ENCODE data around the gene RCAN2. TPM values are rescaled to one million over a fixed set of nuclear protein-coding genes. Genes with fewer than 3 reads are reported as not detected.

The RCAN2 gene
- total RNA-seq, 4 donors from 2014 or later, result 28.7 to 79.1 (median 36.3) TPM

DNA sequence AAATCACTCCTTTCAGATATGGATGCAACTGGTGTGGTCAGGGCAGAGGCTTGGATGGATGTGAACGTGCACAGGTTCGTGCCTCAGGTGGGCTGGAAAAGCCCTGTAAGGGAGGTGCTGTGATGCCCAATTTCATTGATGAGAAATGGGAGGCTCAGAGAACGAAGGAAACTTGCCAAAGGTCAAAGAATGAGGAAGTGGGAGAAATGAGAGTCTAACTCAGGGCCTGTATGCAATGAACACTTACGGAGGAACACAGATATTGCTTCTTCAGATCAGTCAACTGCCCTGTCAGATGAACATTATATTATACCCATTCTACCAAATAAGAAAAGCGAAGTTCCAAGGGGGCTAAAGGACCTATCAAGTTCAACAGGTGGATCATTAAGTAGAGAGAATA, 134.7 kb downstream of the RCAN2 start:
- intact Hi-C loops (cut with DNase I), result no loop called here
- H3K4me3 ChIP-seq, result no peak overlapping the region
- H3K27me3 ChIP-seq, result no peaks in the 10 kb centered on the region
- 90% methylated on average over 5 of the region's 5 CpGs for WGBS
- H3K4me1 ChIP-seq, result peaks cover 28 to 40% (median 33%) of the 10 kb centered on the region in 4 donors
- TF ChIP-seq, protein P1, sequence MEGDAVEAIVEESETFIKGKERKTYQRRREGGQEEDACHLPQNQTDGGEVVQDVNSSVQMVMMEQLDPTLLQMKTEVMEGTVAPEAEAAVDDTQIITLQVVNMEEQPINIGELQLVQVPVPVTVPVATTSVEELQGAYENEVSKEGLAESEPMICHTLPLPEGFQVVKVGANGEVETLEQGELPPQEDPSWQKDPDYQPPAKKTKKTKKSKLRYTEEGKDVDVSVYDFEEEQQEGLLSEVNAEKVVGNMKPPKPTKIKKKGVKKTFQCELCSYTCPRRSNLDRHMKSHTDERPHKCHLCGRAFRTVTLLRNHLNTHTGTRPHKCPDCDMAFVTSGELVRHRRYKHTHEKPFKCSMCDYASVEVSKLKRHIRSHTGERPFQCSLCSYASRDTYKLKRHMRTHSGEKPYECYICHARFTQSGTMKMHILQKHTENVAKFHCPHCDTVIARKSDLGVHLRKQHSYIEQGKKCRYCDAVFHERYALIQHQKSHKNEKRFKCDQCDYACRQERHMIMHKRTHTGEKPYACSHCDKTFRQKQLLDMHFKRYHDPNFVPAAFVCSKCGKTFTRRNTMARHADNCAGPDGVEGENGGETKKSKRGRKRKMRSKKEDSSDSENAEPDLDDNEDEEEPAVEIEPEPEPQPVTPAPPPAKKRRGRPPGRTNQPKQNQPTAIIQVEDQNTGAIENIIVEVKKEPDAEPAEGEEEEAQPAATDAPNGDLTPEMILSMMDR (IDR thresholded peaks at IDR 0.05), result no peak
- TF ChIP-seq POLR2AphosphoS5 (IDR thresholded peaks at IDR 0.05) (no peak), EP300 (IDR thresholded peaks at IDR 0.05) (no peak), POLR2A (IDR thresholded peaks at IDR 0.05; ENCODE audit: low read depth) (no peak)
- no peaks in the 10 kb centered on the region for H3K36me3 ChIP-seq
- H3K27ac ChIP-seq (replicated peaks in 1 of 4), result no peak overlapping the region
- DNase-seq (ENCODE audit: extremely low spot score), result no peak
- no peaks in the 10 kb centered on the region for H3K9me3 ChIP-seq

GRCh38 chr6:46353528-46353927, 137.7 kb downstream of the RCAN2 start:
- Histone ChIP-seq H3K4me1 (peaks cover 28 to 50% (median 36%) of the 10 kb centered on the region in 4 donors), H3K9me3 (no peaks in the 10 kb centered on the region), H3K27me3 (no peaks in the 10 kb centered on the region), H3K4me3 (no peak overlapping the region), H3K27ac (replicated peaks in 1 of 4) (no peak overlapping the region), H3K36me3 (no peaks in the 10 kb centered on the region)
- WGBS, result 27% methylated on average over 3 of the region's 3 CpGs
- no peak for DNase-seq (ENCODE audit: extremely low spot score)
- intact Hi-C loops (cut with DNase I), result no loop called here
- TF ChIP-seq POLR2AphosphoS5 (IDR thresholded peaks at IDR 0.05) (no peak), POLR2A (IDR thresholded peaks at IDR 0.05; ENCODE audit: low read depth) (no peak), EP300 (IDR thresholded peaks at IDR 0.05) (no peak)
- TF ChIP-seq, protein P1 (IDR thresholded peaks at IDR 0.05), result no peak

- no peak for TF ChIP-seq POLR2A (IDR thresholded peaks at IDR 0.05; ENCODE audit: low read depth)
- TF ChIP-seq POLR2AphosphoS5 (IDR thresholded peaks at IDR 0.05), result no peak
- TF ChIP-seq EP300 (IDR thresholded peaks at IDR 0.05), result no peak
- TF ChIP-seq, protein P1 (IDR thresholded peaks at IDR 0.05), result no peak
- H3K4me3 ChIP-seq, result no peak overlapping the region
- DNase-seq (ENCODE audit: extremely low spot score), result no peak
- H3K36me3 ChIP-seq, result no peaks in the 10 kb centered on the region
- H3K27ac ChIP-seq (replicated peaks in 1 of 4), result peak overlapping the region in 1 of 4 donors; percentile 30
- WGBS, result 86% methylated on average over 2 of the region's 2 CpGs
- intact Hi-C loops (cut with DNase I), result no loop called here
- H3K4me1 ChIP-seq, result peaks cover 28 to 49% (median 33%) of the 10 kb centered on the region in 4 donors
- no peaks in the 10 kb centered on the region for H3K27me3 ChIP-seq
- H3K9me3 ChIP-seq, result no peaks in the 10 kb centered on the region
Observed at GRCh38 chr6:46352541-46353268, 138.5 kb downstream of the RCAN2 start.

- DNase-seq (ENCODE audit: extremely low spot score), result no peak
- TF ChIP-seq POLR2AphosphoS5 (IDR thresholded peaks at IDR 0.05) (no peak), EP300 (IDR thresholded peaks at IDR 0.05) (no peak), POLR2A (IDR thresholded peaks at IDR 0.05; ENCODE audit: low read depth) (no peak)
- TF ChIP-seq, protein P1 (IDR thresholded peaks at IDR 0.05), result no peak
- intact Hi-C loops (cut with DNase I), result no loop called here
- Histone ChIP-seq H3K4me1 (peaks cover 26 to 45% (median 29%) of the 10 kb centered on the region in 4 donors), H3K27me3 (no peaks in the 10 kb centered on the region), H3K36me3 (no peaks in the 10 kb centered on the region), H3K4me3 (no peak overlapping the region), H3K27ac (replicated peaks in 1 of 4) (no peak overlapping the region), H3K9me3 (peaks cover 0 to 4% (median 0%) of the 10 kb centered on the region in 4 donors)
- 75% methylated on average over 1 of the region's 1 CpG for WGBS
Observed at GRCh38 chr6:46350714-46351113, 140.5 kb downstream of the RCAN2 start.

All from esophagus muscularis mucosa (tissue), 4 donors.